CD8-positive, alpha-beta memory T cell (primary cell): ENCODE measurements around the gene UBE2D3. TPM values are rescaled to one million over a fixed set of nuclear protein-coding genes. Genes with fewer than 3 reads are reported as not detected.

Source experiments
- CTCF ChIA-PET: fragments of 350-600 bp; sonication (Branson Sonifier 250); formaldehyde crosslinking; loops from one replicate; lab custom pipeline; 2021; ENCODE audit warnings: antibody characterized with exemption; lab: Charles Lee
- POLR2A ChIA-PET: fragments of 350-600 bp; sonication (Branson Sonifier 250); formaldehyde crosslinking; loops from one replicate; lab custom pipeline; 2021; ENCODE audit warnings: antibody characterized with exemption; lab: Charles Lee
- DNase-seq, 5 donors: peaks; one replicate each; pipeline versions ENCODE4 v3.0.0 to v3.0.0-alpha.2; 2020 to 2022; ENCODE audit warnings: mixed read lengths in 1 of 5
- H3K27ac ChIP-seq: one replicate; pipeline ENCODE4 v1.7.0; 2013; ENCODE audit warnings: low read depth, mild to moderate bottlenecking, low read length, moderate library complexity
- H3K27me3 ChIP-seq: 2 replicates; pipeline ENCODE4 v1.7.0; 2013; ENCODE audit warnings: low read length, mild to moderate bottlenecking; ENCODE audit not compliant: insufficient read depth, poor library complexity, severe bottlenecking
- H3K36me3 ChIP-seq: 2 replicates; pipeline ENCODE4 v1.7.0; 2013; ENCODE audit warnings: mild to moderate bottlenecking, low read length, moderate library complexity; ENCODE audit not compliant: insufficient read depth
- H3K4me1 ChIP-seq: 2 replicates; pipeline ENCODE4 v1.7.0; 2013; ENCODE audit warnings: mild to moderate bottlenecking, low read length, moderate library complexity; ENCODE audit not compliant: insufficient read depth
- H3K4me3 ChIP-seq: 2 replicates; pipeline ENCODE4 v1.7.0; 2013; ENCODE audit warnings: mild to moderate bottlenecking, low read length
- H3K9me3 ChIP-seq: 2 replicates; pipeline ENCODE4 v1.7.0; 2013; ENCODE audit warnings: mild to moderate bottlenecking, low read length
- H3K27ac Mint-ChIP-seq, 8 donors: one replicate each; pipeline ENCODE4 v1.8.0; 2020 to 2021; ENCODE audit warnings: mixed read lengths in 8 of 8, mild to moderate bottlenecking in 6 of 8, inconsistent platforms in 3 of 8, moderate library complexity in 3 of 8
- H3K27me3 Mint-ChIP-seq, 2 donors: one replicate each; pipeline ENCODE4 v1.8.0; 2020 to 2021; ENCODE audit warnings: mixed read lengths in 2 of 2, mild to moderate bottlenecking in 1 of 2, moderate library complexity in 1 of 2
- H3K36me3 Mint-ChIP-seq, 3 donors: one replicate each; pipeline ENCODE4 v1.8.0; 2020 to 2021; ENCODE audit warnings: mixed read lengths in 3 of 3, inconsistent platforms in 1 of 3, mild to moderate bottlenecking in 1 of 3
- H3K4me1 Mint-ChIP-seq, 3 donors: one replicate each; pipeline ENCODE4 v1.8.0; 2020 to 2021; ENCODE audit warnings: mixed read lengths in 3 of 3, inconsistent platforms in 1 of 3, mild to moderate bottlenecking in 1 of 3
- H3K4me3 Mint-ChIP-seq, 7 donors: one replicate each; pipeline ENCODE4 v1.8.0; 2020 to 2021; ENCODE audit warnings: mixed read lengths in 7 of 7, mild to moderate bottlenecking in 6 of 7, moderate library complexity in 4 of 7, inconsistent platforms in 2 of 7
- H3K9me3 Mint-ChIP-seq, 5 donors: one replicate each; pipeline ENCODE4 v1.8.0; 2020 to 2022; ENCODE audit warnings: mixed read lengths in 5 of 5, mild to moderate bottlenecking in 3 of 5, moderate library complexity in 2 of 5, inconsistent platforms in 1 of 5
- polyA plus RNA-seq: library from polyadenylated mRNA; unstranded; fragments of 300-500 nt; fragmentation: Illumina TruSeq; gene quantifications from one replicate; pipeline ENCODE4 v1.2.3, GENCODE V29; 2021
- total RNA-seq, 2 experiments: library from RNA; stranded (reverse); gene quantifications; one replicate each; pipeline ENCODE4 v1.2.3, GENCODE V29; 2021

Gene UBE2D3
- total and polyA plus RNA-seq, 3 experiments from 2014 or later = 436 to 466 (median 452) TPM

DNA sequence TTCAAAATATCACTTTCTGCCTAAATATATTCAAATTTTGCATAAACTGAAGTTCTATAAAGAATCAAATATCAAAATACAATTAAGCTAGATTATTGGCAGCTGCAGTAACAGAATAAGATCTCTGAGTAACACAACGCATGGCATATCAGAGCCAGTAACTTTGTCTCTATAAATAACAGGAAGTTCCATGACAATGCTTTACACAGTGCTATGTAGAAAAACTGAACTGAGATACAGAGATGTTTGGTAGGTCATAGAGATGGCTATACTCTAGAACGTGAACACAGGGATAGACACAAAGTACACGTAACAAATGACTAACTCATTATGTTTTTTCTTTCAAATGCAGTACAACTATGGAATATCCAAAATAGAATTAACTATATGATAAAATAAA, 18.2 kb downstream of the UBE2D3 start:
- Histone ChIP-seq H3K4me1 (peaks cover 72% of the 10 kb centered on the region), H3K4me3 (no peak overlapping the region), H3K36me3 (peaks cover 35% of the 10 kb centered on the region), H3K9me3 (no peaks in the 10 kb centered on the region), H3K27ac (no peak overlapping the region), H3K27me3 (no peaks in the 10 kb centered on the region)
- H3K9me3 Mint-ChIP-seq = no peaks in the 10 kb centered on the region
- H3K27ac Mint-ChIP-seq = peak overlapping the region in 7 of 8 donors; percentile 16 to 74 (median 48)
- H3K36me3 Mint-ChIP-seq = peaks cover 4 to 85% (median 19%) of the 10 kb centered on the region in 3 donors
- H3K4me3 Mint-ChIP-seq = peak overlapping the region in 3 of 7 donors; percentile 0 to 12 (median 1)
- H3K4me1 Mint-ChIP-seq = peaks cover 76 to 96% (median 92%) of the 10 kb centered on the region in 3 donors
- POLR2A ChIA-PET = interaction anchor here (1.2 kb wide), 1 partner anchor 18 kb away, joined by 8 read pairs; the partner anchor contains the start of gene UBE2D3
- no peak for DNase-seq
- CTCF ChIA-PET = interaction anchor here (1.0 to 1.8 kb wide), 2 partner anchors 10 to 16 kb away, joined by 3 to 5 read pairs; no protein-coding TSS in a partner anchor
- H3K27me3 Mint-ChIP-seq = peaks cover 0 to 2% of the 10 kb centered on the region in 2 donors

DNA sequence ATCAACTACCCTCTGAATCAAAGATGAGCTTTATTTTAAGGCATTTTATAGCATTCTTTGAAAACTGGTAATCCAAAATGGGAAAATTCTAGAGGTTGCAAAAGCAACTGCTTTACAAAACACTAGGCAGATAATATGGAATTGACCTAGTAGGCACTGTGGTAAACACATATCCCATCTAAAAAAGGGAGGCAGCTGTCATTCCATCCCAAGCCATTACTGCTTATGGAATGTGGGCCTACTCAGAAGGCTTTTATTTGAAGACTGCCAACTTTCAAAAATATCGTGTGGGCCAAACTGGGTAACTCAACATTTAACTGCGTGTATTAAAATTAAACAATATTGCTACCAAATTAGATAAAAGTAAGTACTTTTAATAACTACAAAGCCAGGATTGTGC, 19.3 kb downstream of the UBE2D3 start:
- Mint-ChIP-seq H3K27me3 (peaks cover 0 to 2% of the 10 kb centered on the region in 2 donors), H3K9me3 (no peaks in the 10 kb centered on the region), H3K36me3 (peaks cover 4 to 86% (median 23%) of the 10 kb centered on the region in 3 donors), H3K4me3 (no peak overlapping the region), H3K27ac (peak overlapping the region in 3 of 8 donors; percentile 10 to 50 (median 45)), H3K4me1 (peaks cover 70 to 91% (median 87%) of the 10 kb centered on the region in 3 donors)
- peaks cover 60% of the 10 kb centered on the region for H3K4me1 ChIP-seq
- ChIA-PET POLR2A (no interaction called here), CTCF (no interaction called here)
- H3K27ac ChIP-seq = no peak overlapping the region
- no peak overlapping the region for H3K4me3 ChIP-seq
- H3K36me3 ChIP-seq = peaks cover 28% of the 10 kb centered on the region
- no peak for DNase-seq
- H3K27me3 ChIP-seq = no peaks in the 10 kb centered on the region
- H3K9me3 ChIP-seq = no peaks in the 10 kb centered on the region

DNA sequence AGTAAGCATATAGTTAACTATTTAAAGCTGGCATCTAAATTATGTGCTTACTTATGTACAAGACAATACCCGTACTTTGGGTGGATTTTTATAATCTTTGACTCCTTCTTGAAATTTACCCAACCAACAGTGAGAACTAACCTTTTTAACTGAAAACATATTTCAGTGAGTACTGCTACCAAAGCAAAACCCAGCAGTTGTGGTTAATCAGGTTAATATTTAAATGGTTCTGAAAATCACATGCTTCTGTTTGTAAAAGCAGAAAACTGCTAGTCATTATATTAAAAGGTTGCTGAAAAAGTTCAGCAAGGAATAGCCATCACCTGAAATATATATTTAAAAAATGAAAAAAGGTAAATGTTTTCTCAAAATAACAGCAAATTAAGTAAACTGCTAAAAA, 20.0 kb downstream of the UBE2D3 start:
- POLR2A ChIA-PET = no interaction called here
- H3K36me3 ChIP-seq = peaks cover 28% of the 10 kb centered on the region
- H3K36me3 Mint-ChIP-seq = peaks cover 4 to 89% (median 23%) of the 10 kb centered on the region in 3 donors
- H3K4me3 Mint-ChIP-seq = no peak overlapping the region
- H3K9me3 ChIP-seq = no peaks in the 10 kb centered on the region
- H3K27me3 Mint-ChIP-seq = peaks cover 0 to 2% of the 10 kb centered on the region in 2 donors
- no peaks in the 10 kb centered on the region for H3K9me3 Mint-ChIP-seq
- peaks cover 68 to 88% (median 85%) of the 10 kb centered on the region in 3 donors for H3K4me1 Mint-ChIP-seq
- CTCF ChIA-PET = no interaction called here
- H3K4me1 ChIP-seq = peaks cover 53% of the 10 kb centered on the region
- no peak overlapping the region for H3K27ac ChIP-seq
- no peak overlapping the region for H3K4me3 ChIP-seq
- peak overlapping the region in 3 of 8 donors; percentile 3 to 89 (median 47) for H3K27ac Mint-ChIP-seq
- no peaks in the 10 kb centered on the region for H3K27me3 ChIP-seq
- DNase-seq = no peak

DNA sequence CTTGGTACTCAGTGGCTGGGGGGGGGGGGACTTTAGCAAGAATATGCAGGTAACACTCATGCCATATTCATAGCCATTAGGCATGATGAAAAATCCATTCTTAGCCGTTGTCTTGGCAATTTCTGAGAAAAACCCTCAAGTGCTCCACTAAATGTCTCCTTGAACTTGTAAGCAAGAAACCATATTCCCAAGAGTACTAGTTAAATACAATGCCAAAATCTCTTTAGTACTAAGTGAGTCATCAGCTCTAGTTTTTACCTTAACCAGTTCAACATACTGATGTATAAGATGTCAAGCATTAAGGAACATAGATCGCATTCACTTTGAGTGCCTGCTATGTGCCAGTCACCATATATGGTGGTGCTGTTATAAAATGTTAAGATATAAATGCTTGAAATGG, 27.5 kb downstream of the UBE2D3 start:
- Mint-ChIP-seq H3K27me3 (no peaks in the 10 kb centered on the region), H3K36me3 (peaks cover 5 to 86% (median 36%) of the 10 kb centered on the region in 3 donors), H3K9me3 (no peaks in the 10 kb centered on the region), H3K27ac (no peak overlapping the region), H3K4me3 (no peak overlapping the region), H3K4me1 (peaks cover 31 to 66% (median 50%) of the 10 kb centered on the region in 3 donors)
- ChIA-PET POLR2A (interaction anchor here (0.9 kb wide), 1 partner anchor 28 kb away, joined by 3 read pairs; the partner anchor contains the start of gene UBE2D3), CTCF (no interaction called here)
- no peaks in the 10 kb centered on the region for H3K27me3 ChIP-seq
- peaks cover 53% of the 10 kb centered on the region for H3K36me3 ChIP-seq
- DNase-seq = no peak
- H3K27ac ChIP-seq = no peak overlapping the region
- H3K4me1 ChIP-seq = peaks cover 3% of the 10 kb centered on the region
- no peaks in the 10 kb centered on the region for H3K9me3 ChIP-seq
- H3K4me3 ChIP-seq = no peak overlapping the region

DNA sequence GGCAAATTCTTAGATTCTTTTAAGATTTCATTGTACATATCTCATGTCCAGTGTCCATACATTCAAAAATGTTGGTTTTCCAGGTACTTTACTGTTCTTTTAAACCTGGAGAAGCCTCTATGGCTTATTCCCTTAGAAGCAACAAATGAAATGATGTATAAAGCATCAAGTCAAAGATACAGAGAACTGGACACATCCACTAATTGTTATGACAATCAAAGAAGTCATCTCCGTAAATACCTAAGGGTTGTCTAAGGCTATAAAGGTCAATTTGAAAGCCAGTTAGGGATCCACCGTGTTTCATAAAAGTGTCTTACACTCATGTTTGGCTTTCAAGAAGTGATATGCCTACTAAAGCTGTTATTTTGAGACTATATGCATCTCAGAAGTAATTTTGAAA, 32.4 kb downstream of the UBE2D3 start:
- Histone ChIP-seq H3K36me3 (peaks cover 38% of the 10 kb centered on the region), H3K9me3 (no peaks in the 10 kb centered on the region), H3K27ac (no peak overlapping the region), H3K27me3 (no peaks in the 10 kb centered on the region), H3K4me3 (no peak overlapping the region), H3K4me1 (peaks cover 3% of the 10 kb centered on the region)
- Mint-ChIP-seq H3K4me3 (no peak overlapping the region), H3K4me1 (peaks cover 15 to 47% (median 35%) of the 10 kb centered on the region in 3 donors), H3K36me3 (peaks cover 31 to 69% (median 43%) of the 10 kb centered on the region in 3 donors), H3K27ac (peak overlapping the region in 3 of 8 donors; percentile 25 to 61 (median 48)), H3K27me3 (no peaks in the 10 kb centered on the region), H3K9me3 (peaks cover 0 to 6% (median 0%) of the 10 kb centered on the region in 5 donors)
- POLR2A ChIA-PET = no interaction called here
- CTCF ChIA-PET = no interaction called here
- no peak for DNase-seq

GRCh38 chr4:102792361-102792936, 34.9 kb downstream of the UBE2D3 start:
- Mint-ChIP-seq H3K27me3 (no peaks in the 10 kb centered on the region), H3K4me1 (peaks cover 17 to 43% (median 36%) of the 10 kb centered on the region in 3 donors), H3K27ac (peak overlapping the region in 6 of 8 donors; percentile 3 to 75 (median 12)), H3K36me3 (peaks cover 31 to 47% (median 36%) of the 10 kb centered on the region in 3 donors), H3K9me3 (peaks cover 0 to 9% (median under 1%) of the 10 kb centered on the region in 5 donors), H3K4me3 (no peak overlapping the region)
- Histone ChIP-seq H3K27ac (no peak overlapping the region), H3K4me3 (no peak overlapping the region), H3K9me3 (no peaks in the 10 kb centered on the region), H3K4me1 (no peaks in the 10 kb centered on the region), H3K27me3 (no peaks in the 10 kb centered on the region), H3K36me3 (peaks cover 19% of the 10 kb centered on the region)
- CTCF ChIA-PET = no interaction called here
- DNase-seq = no peak
- POLR2A ChIA-PET = no interaction called here

DNA sequence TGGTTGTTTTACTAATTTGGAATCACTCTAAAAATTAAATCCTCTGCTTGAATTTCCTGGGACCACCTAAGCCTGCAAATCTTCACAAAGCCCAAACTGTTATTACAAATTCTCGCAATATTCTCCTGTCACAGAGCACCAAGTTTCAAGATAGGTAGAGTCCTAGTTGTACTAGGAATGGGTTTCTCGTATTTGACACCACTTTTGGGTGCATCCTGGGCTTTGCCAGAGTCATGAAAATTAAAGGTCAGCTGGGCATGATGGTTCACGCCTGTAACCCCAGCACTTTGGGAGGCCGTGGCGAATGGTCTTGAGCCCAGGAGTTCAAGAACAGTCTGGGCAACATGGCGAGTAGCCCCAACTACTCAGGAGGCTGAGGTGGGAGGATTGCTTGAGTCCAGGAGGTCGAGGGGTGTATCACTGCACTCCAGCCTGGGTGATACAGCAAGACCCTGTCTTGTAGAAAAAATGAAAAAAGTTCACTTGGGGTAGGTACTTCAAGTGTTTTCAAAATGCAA, 36.0 kb downstream of the UBE2D3 start:
- Mint-ChIP-seq H3K36me3 (peaks cover 30 to 38% (median 31%) of the 10 kb centered on the region in 3 donors), H3K9me3 (peaks cover 0 to 9% (median 1%) of the 10 kb centered on the region in 5 donors), H3K27me3 (no peaks in the 10 kb centered on the region), H3K27ac (peak overlapping the region in 7 of 8 donors; percentile 11 to 48 (median 35)), H3K4me3 (no peak overlapping the region), H3K4me1 (peaks cover 13 to 39% (median 29%) of the 10 kb centered on the region in 3 donors)
- Histone ChIP-seq H3K36me3 (peaks cover 16% of the 10 kb centered on the region), H3K27me3 (no peaks in the 10 kb centered on the region), H3K9me3 (no peaks in the 10 kb centered on the region), H3K4me1 (no peaks in the 10 kb centered on the region), H3K4me3 (no peak overlapping the region), H3K27ac (no peak overlapping the region)
- POLR2A ChIA-PET = no interaction called here
- DNase-seq = no peak
- CTCF ChIA-PET = no interaction called here

- POLR2A ChIA-PET = interaction anchor here (0.5 kb wide), 1 partner anchor 231 kb away, joined by 3 read pairs; no protein-coding TSS in a partner anchor
- no peak overlapping the region for H3K4me3 Mint-ChIP-seq
- no peaks in the 10 kb centered on the region for H3K4me1 ChIP-seq
- H3K27ac ChIP-seq = no peak overlapping the region
- no peak for DNase-seq
- H3K36me3 Mint-ChIP-seq = peaks cover 14 to 23% (median 19%) of the 10 kb centered on the region in 3 donors
- CTCF ChIA-PET = interaction anchor here (1.2 kb wide), 1 partner anchor 16 kb away, joined by 3 read pairs; no protein-coding TSS in a partner anchor
- no peak overlapping the region for H3K4me3 ChIP-seq
- no peaks in the 10 kb centered on the region for H3K27me3 Mint-ChIP-seq
- peak overlapping the region in 3 of 8 donors; percentile 3 to 43 (median 36) for H3K27ac Mint-ChIP-seq
- no peaks in the 10 kb centered on the region for H3K27me3 ChIP-seq
- no peaks in the 10 kb centered on the region for H3K36me3 ChIP-seq
- H3K9me3 Mint-ChIP-seq = peaks cover 0 to 9% (median 1%) of the 10 kb centered on the region in 5 donors
- H3K4me1 Mint-ChIP-seq = peaks cover 8 to 31% (median 22%) of the 10 kb centered on the region in 3 donors
- H3K9me3 ChIP-seq = no peaks in the 10 kb centered on the region
These were observed 38.0 kb downstream of the UBE2D3 start for GRCh38 chr4:102789317-102789717.
